DMS114 treated with DMSO at 0.1 percent for 48 hours (cell line): ENCODE data around the gene DCUN1D4.

Source experiments
- DNase-seq: peaks from one replicate; lab custom pipeline; 2025; ENCODE audit not compliant: unreplicated experiment; lab: John Stamatoyannopoulos, UW

The DCUN1D4 gene

DNA sequence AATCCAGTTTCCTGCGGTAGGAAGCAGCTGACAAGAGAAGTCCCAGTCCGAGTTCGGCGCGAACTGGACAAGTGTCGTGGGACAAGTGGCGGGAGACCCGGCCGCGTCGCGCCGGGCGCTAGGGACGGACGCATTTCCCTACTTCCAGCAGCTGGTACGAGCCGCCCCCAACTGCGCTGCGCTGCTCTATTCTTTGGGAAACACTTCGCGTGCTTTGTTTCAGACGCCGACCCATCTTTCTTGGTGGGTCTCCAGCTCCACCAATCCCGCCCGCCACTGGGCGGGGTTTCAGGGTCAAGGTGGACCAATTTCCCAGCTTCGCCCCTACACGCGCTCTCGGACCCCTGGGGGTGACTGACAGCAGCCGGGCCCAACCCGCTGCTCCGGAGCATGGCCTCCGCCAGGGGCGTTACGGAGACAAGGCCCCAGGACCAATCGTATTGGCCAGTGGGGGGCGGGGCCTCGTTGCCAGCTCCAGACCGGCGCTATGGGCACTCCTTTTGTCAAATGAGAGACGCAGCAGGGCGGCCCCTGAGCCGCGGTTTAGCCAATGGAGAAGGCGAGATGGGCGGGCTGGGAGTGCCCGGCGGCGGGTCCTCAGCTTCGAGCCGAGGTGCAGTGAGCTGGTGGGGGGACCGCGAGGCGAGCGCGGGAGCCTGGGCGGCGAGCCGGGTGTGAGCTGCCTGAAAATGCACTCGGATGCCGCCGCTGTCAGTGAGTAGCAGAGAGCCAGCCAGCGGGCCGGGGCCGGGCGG is at the start of gene DCUN1D4:
DCUN1D4 (plus strand) TSS at position 600 of the 755 bp plus-strand sequence; CDS start at position 690, 90 bp downstream.
- DNase-seq: peak; percentile 91

DNA sequence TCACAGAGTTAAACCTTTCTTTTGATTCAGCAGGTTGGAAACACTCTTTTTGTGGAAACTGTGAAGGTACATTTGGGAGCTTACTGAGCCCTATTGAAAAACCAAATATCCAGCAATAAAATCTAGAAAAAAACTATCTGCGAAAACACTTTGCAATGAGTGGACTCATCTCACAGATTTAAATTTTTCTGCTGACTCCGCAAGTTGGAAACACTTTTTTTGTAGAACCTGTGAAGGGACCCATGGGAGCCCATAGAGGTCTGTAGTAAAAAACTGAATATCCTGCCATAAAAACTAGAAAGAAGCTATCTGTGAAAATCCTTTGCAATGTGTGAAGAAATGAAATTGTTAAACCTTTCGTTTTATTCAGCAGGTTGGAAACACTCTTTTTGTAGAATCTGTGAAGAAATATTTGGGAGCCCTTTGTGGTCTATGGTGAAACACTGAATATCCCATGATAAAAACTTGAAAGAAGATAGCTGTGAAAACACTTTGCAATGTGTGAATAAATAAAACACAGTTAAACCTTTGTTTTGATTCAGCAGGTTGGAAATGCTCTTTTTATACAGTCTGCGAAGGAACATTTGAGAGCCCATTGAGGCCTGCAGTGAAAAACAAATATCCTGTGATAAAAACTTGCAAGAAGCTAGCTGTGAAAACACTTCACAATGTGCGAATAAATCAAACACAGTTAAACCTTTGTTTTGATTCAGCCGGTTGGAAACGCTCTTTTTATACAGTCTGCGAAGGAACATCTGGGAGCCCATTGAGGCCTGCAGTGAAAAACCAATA is 22.3 kb upstream of the DCUN1D4 start:
- no peak for DNase-seq

GRCh38 chr4:51825341-51825740 is 17.6 kb upstream of the DCUN1D4 start:
- DNase-seq: no peak

GRCh38 chr4:51830156-51830720 is 12.7 kb upstream of the DCUN1D4 start:
- no peak for DNase-seq

DNA sequence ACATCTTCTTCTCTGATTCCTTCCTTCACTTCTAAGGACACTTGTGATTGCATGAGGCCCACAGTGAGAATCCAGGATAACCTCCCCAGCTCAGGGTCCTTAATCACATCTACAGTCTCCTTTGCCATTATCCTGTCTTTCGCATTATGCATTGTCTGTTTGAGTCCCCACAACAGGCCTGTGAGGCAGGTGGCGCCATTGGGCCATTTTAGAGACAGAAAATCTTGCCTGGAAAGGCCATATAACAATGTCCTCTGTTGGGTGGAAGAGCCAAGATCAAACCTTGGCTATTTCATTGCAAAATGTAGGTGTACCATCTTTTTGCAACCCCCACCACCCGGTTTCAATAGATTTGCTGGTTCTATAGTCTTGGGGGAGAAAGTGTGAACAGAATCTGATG is 11.8 kb upstream of the DCUN1D4 start:
- DNase-seq: no peak

DNA sequence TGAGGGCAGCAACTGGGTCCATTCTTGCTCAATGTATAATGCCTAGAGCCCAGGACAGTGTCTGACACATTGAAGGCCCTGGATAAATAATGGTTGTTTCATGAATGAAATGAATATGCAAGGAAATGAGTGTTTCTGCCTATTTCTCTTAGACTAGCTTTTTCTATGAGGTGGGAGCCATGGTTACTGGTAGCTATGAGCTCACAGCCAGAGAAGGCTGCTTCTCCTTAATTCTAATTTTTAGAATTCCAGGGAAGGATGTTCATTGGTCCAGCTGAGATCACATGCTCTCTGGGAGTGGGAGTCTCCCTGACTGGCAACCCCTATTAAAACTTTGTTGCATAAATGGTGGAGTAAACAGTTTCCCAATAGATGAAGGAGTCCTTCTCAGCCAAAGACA is 9.7 kb upstream of the DCUN1D4 start:
- no peak for DNase-seq

GRCh38 chr4:51835079-51835478 is 7.9 kb upstream of the DCUN1D4 start:
- no peak for DNase-seq

GRCh38 chr4:51835855-51836254 is 7.1 kb upstream of the DCUN1D4 start:
- no peak for DNase-seq

- DNase-seq: no peak
Measured at GRCh38 chr4:51836549-51836948, 6.4 kb upstream of the DCUN1D4 start.

DNA sequence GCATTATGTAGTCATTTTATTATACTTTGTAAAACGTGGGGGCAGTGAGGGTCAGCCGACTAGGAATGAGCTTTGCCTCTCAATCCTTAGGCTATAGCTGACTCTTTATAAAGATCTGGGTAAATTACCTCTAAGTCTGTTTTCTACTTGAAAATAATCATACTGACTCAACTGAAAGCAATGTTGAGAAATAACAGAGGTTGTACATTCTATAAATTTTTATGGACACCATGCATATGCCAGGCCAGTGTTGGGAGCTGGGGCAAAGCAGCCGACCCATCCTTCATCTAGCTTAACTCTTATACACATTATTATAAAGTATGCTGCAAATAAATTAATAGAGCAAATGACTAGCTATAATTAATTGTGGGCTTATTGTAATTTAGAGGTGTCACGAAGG is 2.2 kb upstream of the DCUN1D4 start:
- DNase-seq: no peak

DNA sequence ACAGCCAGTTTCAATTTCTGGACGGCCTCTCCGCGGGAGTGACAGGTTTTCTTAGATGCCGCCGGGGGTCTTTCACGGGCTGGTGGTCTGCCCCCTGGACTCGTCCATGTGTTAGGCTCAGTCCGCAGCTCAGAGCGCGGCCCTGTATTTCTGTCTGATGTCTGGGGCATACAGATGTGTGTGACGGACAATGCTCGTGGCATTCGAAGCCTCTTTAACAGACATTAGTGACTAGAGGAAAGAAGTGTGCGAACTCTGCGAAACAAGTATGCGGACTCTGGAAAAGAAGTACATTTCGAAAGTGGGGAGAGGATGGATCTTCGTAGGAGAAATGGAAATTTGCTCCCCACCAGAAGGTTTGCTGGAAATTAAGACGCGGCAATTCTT is 793 bp upstream of the DCUN1D4 start:
- peak; percentile 36 for DNase-seq

- DNase-seq: no peak
Measured at GRCh38 chr4:51843309-51844152, 578 bp downstream of the DCUN1D4 start.

DNA sequence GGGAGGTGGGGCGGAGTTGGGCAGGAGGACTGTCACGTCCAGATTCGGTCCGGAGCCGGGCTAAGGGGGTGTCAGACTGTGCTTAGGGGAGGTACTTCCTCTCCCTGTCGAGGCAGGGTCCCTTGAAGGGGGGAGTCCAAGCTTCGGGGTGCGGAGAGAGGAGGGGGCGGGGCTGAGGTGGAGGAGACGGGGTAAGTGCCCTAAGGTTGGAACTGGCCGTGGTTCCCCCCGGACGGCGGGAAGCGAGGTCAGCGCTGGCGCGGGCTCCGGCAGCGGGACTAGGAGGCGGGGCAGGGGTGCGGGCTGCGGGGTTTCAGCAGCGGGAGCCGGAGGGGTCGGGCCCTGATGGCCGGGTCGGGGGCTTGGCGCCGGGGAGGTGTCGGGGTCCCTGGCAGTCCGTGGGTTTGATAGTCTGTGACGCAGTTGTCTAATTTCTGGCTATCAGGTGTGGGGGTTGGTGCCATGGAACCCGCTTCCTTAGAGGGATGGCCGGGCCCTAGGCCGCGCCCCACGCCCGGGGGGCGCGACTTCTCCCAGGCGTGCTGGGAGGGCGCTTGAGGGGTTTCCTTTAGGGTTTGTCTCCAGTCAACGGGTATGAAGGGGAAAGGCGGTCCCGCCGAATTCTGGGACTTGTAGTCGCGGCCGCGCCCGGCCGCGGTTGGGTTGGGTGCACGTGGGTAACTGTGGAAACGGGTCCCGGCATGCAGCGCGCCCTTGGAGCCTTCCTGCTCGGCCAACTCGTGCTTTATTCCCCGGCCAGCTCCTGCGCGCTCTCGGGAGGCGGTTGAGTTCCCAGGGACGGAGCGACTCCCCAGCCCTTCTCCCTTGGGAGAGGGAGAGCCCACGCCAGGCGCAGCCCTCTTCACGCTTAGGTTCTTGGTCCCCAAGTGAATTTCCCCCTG is 1.5 kb downstream of the DCUN1D4 start:
- DNase-seq: peak; percentile 43

- DNase-seq: no peak
Measured at GRCh38 chr4:51845055-51845426, 2.1 kb downstream of the DCUN1D4 start.

GRCh38 chr4:51845711-51846110 is 2.8 kb downstream of the DCUN1D4 start:
- DNase-seq: no peak

DNA sequence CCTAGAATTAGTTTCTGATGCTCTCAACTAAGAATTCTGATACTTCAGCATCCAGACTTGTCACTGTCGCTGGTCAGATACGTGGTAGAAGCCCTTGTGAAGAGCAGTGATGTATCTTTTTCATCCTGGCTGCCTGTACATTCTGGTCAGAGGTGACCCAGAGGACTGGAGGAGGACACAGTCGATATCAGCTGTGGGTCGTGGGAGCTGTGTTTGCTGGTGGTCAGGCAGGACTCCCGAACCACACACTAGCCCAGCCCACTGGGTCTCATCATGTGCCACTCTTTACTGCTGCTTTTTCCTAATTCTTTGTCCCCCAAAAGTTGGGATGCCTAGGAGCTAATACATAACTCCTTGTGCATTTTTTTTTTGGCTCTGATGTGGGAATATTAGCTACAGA is 6.5 kb downstream of the DCUN1D4 start:
- DNase-seq: no peak

GRCh38 chr4:51850294-51850693 is 7.3 kb downstream of the DCUN1D4 start:
- DNase-seq: no peak

- DNase-seq: no peak
Measured at GRCh38 chr4:51851090-51851936, 8.4 kb downstream of the DCUN1D4 start.

- DNase-seq: no peak
Measured at GRCh38 chr4:51851937-51852290, 9.0 kb downstream of the DCUN1D4 start.
